Kidney (tissue), 14 donors: ENCODE results near the gene MEGF11. TPM values are rescaled to one million over a fixed set of nuclear protein-coding genes. Genes with fewer than 3 reads are reported as not detected.

Source experiments
- DNase-seq, 5 donors: peaks; one replicate each; pipeline ENCODE4 v3.0.0-alpha.2; 2013 to 2020
- FAIRE-seq: peaks from 2 replicates; lab custom pipeline; 2012; peaks lifted over from hg19 to GRCh38; lab: Jason Lieb, UNC
- H3K27ac ChIP-seq, 2 donors: one replicate each; pipeline ENCODE4 v1.7.0; 2013; ENCODE audit warnings: low read depth in 2 of 2, low read length in 2 of 2, inconsistent platforms in 1 of 2
- H3K27me3 ChIP-seq: one replicate; pipeline ENCODE4 v1.7.1; 2013; ENCODE audit warnings: low read length, inconsistent platforms; ENCODE audit not compliant: control insufficient read depth, insufficient read depth
- H3K36me3 ChIP-seq, 3 donors: one replicate each; pipeline versions ENCODE4 v1.7.0 to v1.7.1; 2013; ENCODE audit warnings: low read length in 3 of 3, control low read depth in 1 of 3, inconsistent platforms in 1 of 3; ENCODE audit not compliant: insufficient read depth in 3 of 3, control insufficient read depth in 2 of 3
- H3K4me1 ChIP-seq, 3 donors: one replicate each; pipeline versions ENCODE4 v1.7.0 to v1.7.1; 2013; ENCODE audit warnings: low read length in 3 of 3, inconsistent platforms in 1 of 3, low read depth in 1 of 3; ENCODE audit not compliant: control insufficient read depth in 2 of 3, insufficient read depth in 2 of 3
- H3K4me3 ChIP-seq, 3 donors: one replicate each; pipeline versions ENCODE4 v1.7.0 to v1.8.1; 2013; ENCODE audit warnings: low read length in 3 of 3, control low read depth in 1 of 3, inconsistent platforms in 1 of 3
- H3K9ac ChIP-seq, 3 donors: one replicate each; pipeline versions ENCODE4 v1.7.0 to v1.7.1; 2013; ENCODE audit warnings: low read length in 3 of 3, control low read depth in 1 of 3, inconsistent platforms in 1 of 3
- H3K9me3 ChIP-seq, 3 donors: one replicate each; pipeline versions ENCODE4 v1.7.0 to v1.7.1; 2013; ENCODE audit warnings: low read length in 3 of 3, control low read depth in 1 of 3, inconsistent platforms in 1 of 3; ENCODE audit not compliant: control insufficient read depth in 2 of 3, insufficient read depth in 1 of 3
- CTCF ChIP-seq: IDR thresholded peaks from 3 replicates; pipeline ENCODE4 v1.5.1; 2012; ENCODE audit warnings: mild to moderate bottlenecking, moderate library complexity, borderline replicate concordance; ENCODE audit not compliant: insufficient read depth; ENCODE audit errors: extremely low read depth
- intact Hi-C: fragments of 100-400 bp; cut with DNase I; formaldehyde crosslinking; loops from one replicate; pipeline ENCODE4 v1.11.1; 2022
- polyA plus RNA-seq: library from polyadenylated mRNA; stranded (reverse); fragments of 350-450 nt; fragmentation: Illumina TruSeq; extraction: RNeasy Lipid Tissue Mini Kit (QIAGEN cat#74804); gene quantifications from one replicate; pipeline ENCODE4 v1.2.3, GENCODE V29; 2014; ENCODE audit warnings: low read depth, low replicate concordance; ENCODE audit not compliant: insufficient read depth
- total RNA-seq: library from RNA; stranded (reverse); fragmentation: NEBNext Ultra II Directional; extraction: Animal tissue kit (Norgen Biotek cat#: 25700); gene quantifications from one replicate; pipeline ENCODE4 v1.2.1, GENCODE V29; 2021
- donor health status: control.
- donor health status: control.
- donor health status: control.
- donor health status: control.
- donor health status: control.
- donor health status: DM: yes; HTN: yes; CAD: no.
- donor health status: Normal renal cell carcinoma (clear cell type).

Gene MEGF11
- total and polyA plus RNA-seq, 2 donors from 2014 or later, result 10.4 to 41.8 TPM

DNA sequence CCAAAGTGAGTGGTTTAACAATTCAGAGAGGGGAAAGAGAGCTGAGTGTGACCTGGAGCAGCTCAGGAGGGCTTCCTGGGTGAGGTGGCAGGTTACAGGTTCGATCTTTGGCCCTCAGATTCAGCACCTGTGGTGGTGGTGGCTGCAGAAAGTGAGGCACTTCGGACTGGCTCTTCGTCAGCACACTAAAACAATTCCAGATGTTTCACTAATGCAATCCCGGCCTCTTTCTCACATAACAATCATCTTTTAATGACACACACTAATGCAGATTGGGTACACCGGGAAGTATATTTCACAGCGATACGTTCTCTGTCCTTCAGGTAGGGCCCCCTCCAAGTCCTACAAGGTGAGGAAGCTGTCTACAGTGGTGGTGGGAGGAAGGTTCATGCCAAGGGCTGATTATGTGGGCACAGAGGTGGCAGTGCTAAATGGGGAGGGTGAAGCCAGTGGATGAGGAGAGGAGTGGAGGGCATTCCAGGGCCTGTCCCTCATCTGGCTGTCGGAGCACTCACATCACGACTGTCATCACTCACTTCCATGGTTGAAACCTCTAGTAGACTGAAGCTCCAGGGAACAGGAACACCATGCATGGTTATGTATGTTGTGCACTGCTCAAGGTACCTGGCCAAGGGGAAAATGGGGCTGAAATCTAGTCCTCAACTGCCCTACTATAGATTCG, 213.2 kb downstream of the MEGF11 start:
- FAIRE-seq, result no peak
- Histone ChIP-seq H3K4me3 (no peak overlapping the region), H3K4me1 (no peaks in the 10 kb centered on the region), H3K27me3 (no peaks in the 10 kb centered on the region), H3K9ac (no peak overlapping the region), H3K36me3 (no peaks in the 10 kb centered on the region), H3K27ac (no peak overlapping the region), H3K9me3 (no peaks in the 10 kb centered on the region)
- intact Hi-C loops, result no loop called here
- TF ChIP-seq CTCF, result no peak
- no peak for DNase-seq

GRCh38 chr15:66039117-66039871, 214.3 kb downstream of the MEGF11 start:
- H3K9me3 ChIP-seq, result peaks cover 0 to 4% (median 0%) of the 10 kb centered on the region in 3 donors
- H3K36me3 ChIP-seq, result no peaks in the 10 kb centered on the region
- H3K4me1 ChIP-seq, result no peaks in the 10 kb centered on the region
- H3K27ac ChIP-seq, result no peak overlapping the region
- TF ChIP-seq CTCF, result no peak
- peak in 2 of 5 donors; percentile 14 to 29 for DNase-seq
- H3K9ac ChIP-seq, result no peak overlapping the region
- no peak for FAIRE-seq
- no peak overlapping the region for H3K4me3 ChIP-seq
- intact Hi-C loops, result no loop called here
- H3K27me3 ChIP-seq, result no peaks in the 10 kb centered on the region

DNA sequence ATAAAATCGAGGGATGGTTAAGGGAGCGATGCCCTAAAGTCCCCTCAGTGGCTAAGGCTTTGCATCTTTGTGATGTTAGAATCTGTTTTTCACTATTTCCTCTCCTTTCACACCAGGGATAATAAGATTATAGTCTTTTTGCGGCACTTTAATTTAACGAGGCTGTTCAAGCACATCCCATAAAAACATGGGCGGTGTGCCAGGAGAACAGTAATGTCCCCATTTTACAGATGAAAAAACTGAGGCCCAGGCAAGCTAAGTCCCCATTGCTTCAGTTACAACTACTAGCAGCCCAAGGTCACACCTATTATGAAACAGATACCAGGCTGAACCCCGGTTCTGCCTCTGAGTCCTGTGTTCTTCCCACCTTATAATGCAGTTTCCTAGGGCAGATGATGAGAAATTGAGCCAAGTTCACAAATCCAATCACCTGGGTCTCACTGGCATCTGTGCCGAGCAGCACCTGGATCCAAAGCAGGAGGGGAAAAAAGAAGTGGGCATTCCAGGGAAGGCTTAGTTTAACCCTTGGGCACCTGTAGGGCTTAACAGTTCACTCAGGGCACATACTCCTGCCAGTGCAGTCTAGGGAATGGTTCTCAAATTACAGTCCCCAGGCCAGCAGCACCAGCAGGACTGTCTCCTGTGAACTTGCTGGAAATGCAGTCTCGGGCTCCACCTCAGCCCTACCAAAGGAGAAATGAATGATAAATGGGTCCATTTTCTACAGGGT, 215.0 kb downstream of the MEGF11 start:
- Histone ChIP-seq H3K4me1 (no peaks in the 10 kb centered on the region), H3K27ac (no peak overlapping the region), H3K9me3 (peaks cover 0 to 4% (median 0%) of the 10 kb centered on the region in 3 donors), H3K36me3 (no peaks in the 10 kb centered on the region), H3K4me3 (no peak overlapping the region), H3K9ac (no peak overlapping the region), H3K27me3 (no peaks in the 10 kb centered on the region)
- FAIRE-seq (no peak), DNase-seq (peak in 2 of 5 donors; percentile 42 to 47)
- intact Hi-C loops, result no loop called here
- no peak for TF ChIP-seq CTCF
